Measurements from ENCODE around the gene ADRA2C.

The ADRA2C gene

GRCh38 chr4:3777669-3778068 lies 11.5 kb downstream of the ADRA2C start:
- DNase-seq (ENCODE audit: low read depth), result no peak

- no peak for DNase-seq (ENCODE audit: low read depth)
Measured at GRCh38 chr4:3779509-3779908, 13.3 kb downstream of the ADRA2C start.

DNA sequence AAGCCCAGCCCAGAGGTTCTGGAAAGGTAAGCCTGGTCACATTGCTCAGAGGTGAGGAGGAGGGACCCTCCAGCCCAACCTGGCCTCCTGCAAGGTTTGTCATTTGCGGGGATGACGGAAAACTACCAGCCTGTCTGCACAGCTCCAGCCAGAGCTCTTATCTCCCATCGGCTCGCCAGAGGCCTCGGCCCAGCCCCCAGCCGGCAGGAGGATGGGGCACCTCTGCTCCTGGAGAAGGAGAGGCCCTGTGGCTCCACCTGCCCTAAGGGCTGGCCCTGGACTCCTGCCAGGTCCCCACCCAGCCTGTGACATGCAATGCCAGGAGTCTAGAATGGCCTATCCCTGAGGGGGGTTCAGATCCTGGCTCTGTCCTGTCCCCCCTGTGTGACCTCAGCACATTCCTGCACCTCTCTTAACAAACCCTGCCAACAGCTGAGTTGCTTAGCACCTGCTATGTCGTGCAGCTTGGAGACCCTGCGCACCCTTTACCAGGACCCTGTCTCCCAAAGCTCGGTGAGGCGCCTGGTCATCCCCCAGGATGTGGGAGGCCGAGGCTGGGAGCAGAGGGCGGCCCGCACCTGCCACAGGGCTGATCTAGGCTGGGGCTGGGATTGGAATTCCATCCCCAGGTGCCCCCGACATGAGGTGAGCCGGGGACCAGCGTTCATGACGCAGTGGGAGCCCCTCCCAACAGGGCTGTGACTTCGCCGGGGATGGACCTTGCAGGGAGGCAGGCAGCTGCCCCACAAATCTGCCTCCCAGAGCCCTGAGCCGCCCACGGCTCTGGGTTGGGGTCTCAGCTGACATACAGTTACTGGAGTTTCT lies 14.4 kb downstream of the ADRA2C start:
- no peak for DNase-seq (ENCODE audit: low read depth)

DNA sequence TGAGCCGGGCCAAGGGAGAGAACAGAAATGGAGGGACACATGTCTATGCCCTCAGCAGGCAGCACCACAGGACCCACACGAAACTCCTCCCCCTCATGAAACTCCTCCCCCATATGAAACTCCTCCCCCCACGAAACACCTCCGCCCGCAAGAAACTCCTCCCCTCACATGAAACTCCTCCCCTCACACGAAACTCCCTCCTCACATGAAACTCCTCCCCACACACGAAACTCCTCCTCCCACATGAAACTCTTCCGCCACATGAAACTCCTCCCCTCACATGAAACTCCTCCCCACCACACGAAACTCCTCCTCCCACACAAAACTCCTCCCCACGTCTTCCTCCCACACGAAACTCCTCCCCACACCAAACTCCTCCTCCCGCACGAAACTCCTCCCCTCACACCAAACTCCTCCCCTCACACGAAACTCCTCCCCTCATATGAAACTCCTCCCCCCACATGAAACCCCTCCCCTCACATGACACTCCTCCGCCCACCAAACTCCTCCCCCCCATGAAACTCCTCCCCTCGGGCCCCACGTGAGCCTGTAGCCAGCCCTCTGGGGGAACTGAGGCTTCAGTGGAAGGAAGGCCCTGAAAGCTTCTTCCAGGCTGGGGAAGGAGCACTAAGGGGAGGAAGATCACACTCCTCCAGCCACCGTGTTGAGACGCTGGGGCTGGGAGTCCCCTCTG lies 15.2 kb downstream of the ADRA2C start:
- DNase-seq (ENCODE audit: low read depth), result no peak

- DNase-seq (ENCODE audit: low read depth), result no peak
Measured at GRCh38 chr4:3781997-3782930, 16.1 kb downstream of the ADRA2C start.

- DNase-seq (ENCODE audit: low read depth), result no peak
Measured at GRCh38 chr4:3783693-3784306, 17.6 kb downstream of the ADRA2C start.

DNA sequence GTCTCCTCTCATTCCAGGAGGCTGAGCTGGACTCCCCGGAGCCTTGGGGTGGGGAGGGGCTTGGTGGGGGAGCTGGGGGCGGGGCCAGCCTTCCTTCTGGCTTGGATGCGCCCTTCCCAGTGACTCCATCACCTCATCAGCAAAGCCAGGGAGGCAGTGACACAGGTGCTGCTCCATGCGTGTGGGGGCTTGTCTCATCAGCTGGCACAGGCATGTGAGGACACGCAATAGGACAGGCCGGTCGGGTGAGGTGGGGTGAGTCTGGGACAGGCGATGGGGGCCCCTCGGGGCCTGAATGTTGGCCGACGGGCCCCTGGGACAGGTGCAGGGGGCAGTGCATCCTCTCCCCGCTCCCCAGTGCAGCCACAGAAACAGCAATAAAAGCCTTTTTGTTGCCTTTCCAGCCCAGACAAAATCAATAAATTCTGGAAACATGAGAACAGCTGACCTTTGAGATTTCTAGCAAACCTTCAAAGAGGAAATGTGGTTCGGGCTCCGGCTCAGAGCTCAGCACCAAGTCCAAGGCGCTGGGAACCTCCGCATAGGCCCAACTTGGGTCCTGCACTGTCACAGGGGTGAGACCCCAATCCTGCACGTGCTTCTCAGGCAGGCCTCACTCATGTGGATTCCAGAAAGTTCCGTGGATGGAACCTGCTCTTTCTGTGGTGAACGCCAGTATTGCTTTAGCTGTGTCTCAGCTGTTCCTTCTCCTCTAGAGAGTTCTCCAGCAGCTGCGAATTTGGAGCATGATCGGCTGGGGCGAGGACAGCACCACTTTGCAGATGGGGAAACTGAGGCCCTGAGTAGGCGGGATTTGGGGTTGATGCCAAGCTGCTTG lies 18.5 kb downstream of the ADRA2C start:
- DNase-seq (ENCODE audit: low read depth), result no peak

GRCh38 chr4:3785292-3785565 lies 19.0 kb downstream of the ADRA2C start:
- DNase-seq (ENCODE audit: low read depth), result no peak

DNA sequence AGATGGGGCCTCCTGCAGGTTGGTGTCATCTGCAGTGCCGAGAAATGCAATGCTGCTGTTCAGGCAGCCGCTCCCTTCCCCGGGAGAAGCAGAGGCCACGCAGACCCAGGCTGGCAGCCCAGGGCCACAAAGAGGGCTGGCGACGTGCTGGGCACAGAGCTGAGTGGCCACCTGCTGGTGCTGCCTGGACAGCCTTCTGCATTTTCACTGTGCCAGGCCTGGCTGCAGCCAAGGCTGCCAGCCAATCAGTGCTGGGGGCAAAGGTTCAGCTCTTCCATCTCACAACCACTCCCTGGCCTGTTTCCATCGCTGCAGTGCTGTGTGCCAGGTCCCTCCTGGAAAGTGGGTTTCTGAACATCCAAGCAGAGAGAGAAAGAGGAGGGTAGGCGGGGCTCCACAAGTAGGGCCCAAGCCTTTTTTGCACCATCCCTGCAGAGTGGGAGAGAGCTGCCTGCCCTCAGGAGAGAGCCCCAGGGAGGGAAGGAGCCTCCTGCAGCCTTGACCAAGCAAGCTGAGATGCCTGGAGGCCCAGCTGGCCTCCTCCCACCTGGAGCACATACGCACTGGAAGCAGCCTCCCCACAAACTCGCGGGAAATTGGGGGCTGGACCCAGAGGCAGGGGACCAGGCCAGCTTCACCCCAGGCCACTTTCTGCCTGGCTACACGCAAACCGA lies 20.1 kb downstream of the ADRA2C start:
- DNase-seq (ENCODE audit: low read depth), result no peak

GRCh38 chr4:3787489-3788365 lies 21.5 kb downstream of the ADRA2C start:
- DNase-seq (ENCODE audit: low read depth), result no peak

DNA sequence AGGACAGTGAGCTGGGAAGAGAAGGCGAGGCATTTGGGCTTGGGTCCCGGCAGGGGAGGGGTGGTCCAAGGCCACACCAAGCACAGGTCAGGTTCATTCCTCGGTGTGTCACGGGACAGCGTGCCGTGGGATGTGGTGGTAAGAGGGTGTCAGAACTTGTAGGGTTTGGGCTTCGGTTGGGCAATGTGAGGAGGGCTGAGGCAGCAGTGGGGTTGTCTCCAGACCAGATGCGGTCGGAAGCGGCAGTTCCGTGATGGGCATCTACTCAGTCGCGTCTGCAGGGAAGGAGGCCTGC lies 22.1 kb downstream of the ADRA2C start:
- DNase-seq (ENCODE audit: low read depth), result no peak

- no peak for DNase-seq (ENCODE audit: low read depth)
Measured at GRCh38 chr4:3789587-3789986, 23.4 kb downstream of the ADRA2C start.

DNA sequence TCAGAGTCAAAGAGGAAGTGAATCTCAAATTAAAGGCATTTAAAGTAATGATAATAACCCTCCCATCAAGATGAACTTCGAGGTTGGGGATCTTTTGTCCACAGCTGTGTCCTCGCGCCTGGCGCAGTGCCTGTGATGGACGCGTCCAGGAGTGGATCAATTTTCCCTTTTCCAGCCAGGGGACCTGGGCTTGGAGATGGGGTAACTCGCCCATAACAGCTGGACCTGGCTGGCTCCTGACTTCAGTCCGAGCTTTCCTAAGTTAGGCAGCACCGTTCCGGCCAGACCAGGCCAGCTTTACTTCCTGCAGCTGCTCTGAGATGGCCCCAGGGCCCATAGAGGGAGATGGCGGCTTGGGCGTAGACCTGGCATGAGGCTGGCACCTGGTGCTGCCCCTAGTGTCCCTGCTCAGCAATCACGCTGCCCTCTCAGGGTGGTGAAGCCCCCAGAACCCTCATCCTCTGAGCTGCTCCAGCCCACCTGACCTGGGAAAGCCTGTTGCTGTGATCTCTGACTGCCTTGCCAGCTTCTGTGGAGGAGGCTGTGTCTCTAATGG lies 23.9 kb downstream of the ADRA2C start:
- no peak for DNase-seq (ENCODE audit: low read depth)

- no peak for DNase-seq (ENCODE audit: low read depth)
Measured at GRCh38 chr4:3791256-3791655, 25.1 kb downstream of the ADRA2C start.

- DNase-seq (ENCODE audit: low read depth), result no peak
Measured at GRCh38 chr4:3791910-3792542, 25.8 kb downstream of the ADRA2C start.

GRCh38 chr4:3792813-3793212 lies 26.6 kb downstream of the ADRA2C start:
- DNase-seq (ENCODE audit: low read depth), result no peak

DNA sequence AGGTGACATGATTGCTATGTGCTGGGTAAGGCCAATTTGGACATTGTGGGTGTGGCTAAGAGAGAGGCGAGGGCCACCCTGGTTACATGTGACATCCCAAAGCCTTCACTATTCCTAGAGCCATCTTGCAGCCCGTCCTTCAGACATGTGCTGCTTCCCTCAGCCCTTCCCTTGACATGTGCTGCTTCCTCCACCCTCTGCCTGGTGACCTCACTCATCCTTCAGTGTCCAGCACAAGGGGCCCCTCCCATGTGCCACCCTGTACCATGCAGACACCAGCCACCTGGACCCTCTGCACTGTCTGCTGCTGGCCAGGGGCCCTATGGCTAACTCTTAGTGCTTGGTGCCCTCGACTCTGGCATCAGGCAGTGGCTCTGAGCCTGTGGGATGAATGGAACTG lies 27.4 kb downstream of the ADRA2C start:
- DNase-seq (ENCODE audit: low read depth), result no peak

DNA sequence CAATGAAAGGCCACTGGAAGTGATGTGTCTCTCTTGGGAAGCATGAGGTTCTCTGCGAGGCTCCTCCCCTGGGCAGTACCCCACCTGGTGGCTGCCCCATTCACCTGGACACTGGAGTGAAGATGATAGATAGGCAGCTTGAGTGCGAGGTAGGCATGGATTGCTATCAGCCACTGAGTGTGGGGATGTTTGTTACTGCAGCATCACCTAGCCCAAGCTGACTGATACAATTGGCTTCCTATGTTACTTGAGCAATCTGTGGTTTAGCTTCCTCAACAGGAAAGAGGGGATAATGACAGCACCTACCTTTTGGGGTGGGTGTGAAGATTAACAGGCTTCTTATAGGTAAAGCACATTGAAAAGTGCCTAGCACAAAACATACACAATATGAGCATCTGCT lies 30.8 kb downstream of the ADRA2C start:
- no peak for DNase-seq (ENCODE audit: low read depth)

All from activated T-cell treated with anti-CD3 and anti-CD28 coated beads for 24 hours (primary cell).